HepG2 (cell line): Measurements from ENCODE around the gene KCNJ6. TPM values are rescaled to one million over a fixed set of nuclear protein-coding genes. Genes with fewer than 3 reads are reported as not detected.

Experiments used
- ATAC-seq: fragments of 200-7000 bp; cut with Tn5 transposase; 3 replicates; pipeline ENCODE4 v1.9.1; 2020; ENCODE audit warnings: mild to moderate bottlenecking, moderate library complexity
- BruUV-seq: library from RNA; stranded (reverse); fragments of 400-500 nt; replicated peaks from 2 replicates; lab custom pipeline; 2021; lab: Mats Ljungman, UMichigan
- CTCF ChIA-PET: fragments of 300-600 bp; formaldehyde crosslinking; extraction: SDS; loops from one replicate; lab custom pipeline; 2021; ENCODE audit warnings: low total read pairs, inconsistent platforms, low intra/inter-chr PET ratio; lab: Yijun Ruan, JAX
- POLR2A ChIA-PET: fragments of 350-600 bp; sonication (Branson Sonifier 250); formaldehyde crosslinking; loops from one replicate; lab custom pipeline; 2020; ENCODE audit warnings: antibody characterized with exemption, inconsistent platforms; lab: Yijun Ruan, JAX
- DNase-seq: peaks from one replicate; pipeline ENCODE4 v3.0.0-alpha.2; 2015; ENCODE audit warnings: low spot score
- FAIRE-seq: peaks from 3 replicates; lab custom pipeline; 2011; peaks lifted over from hg19 to GRCh38; lab: Jason Lieb, UNC
- H2AFZ ChIP-seq: one replicate; pipeline ENCODE4 v1.6.1; 2011; ENCODE audit warnings: low read length, inconsistent platforms
- H3K27ac ChIP-seq: fragments of 300-600 bp; 3 replicates; pipeline ENCODE4 v1.8.0; 2011; ENCODE audit warnings: mixed run types, mild to moderate bottlenecking, mixed read lengths, low read length, inconsistent platforms; ENCODE audit not compliant: insufficient read depth; ENCODE audit errors: extremely low read length
- H3K27me3 ChIP-seq, 2 experiments: fragments of 200-600 bp in 1 of 2; 2 replicates in 1 of 2; 3 replicates in 1 of 2; pipeline versions ENCODE4 v1.6.0 to v1.8.0; 2011; ENCODE audit warnings: low read length in 2 of 2, mild to moderate bottlenecking in 2 of 2, moderate library complexity in 2 of 2, inconsistent platforms in 1 of 2; ENCODE audit not compliant: insufficient read depth in 2 of 2, control insufficient read depth in 1 of 2
- H3K36me3 ChIP-seq, 2 experiments: fragments of 200-600 bp in 1 of 2; replicated peaks in 1 of 2; 2 replicates in 1 of 2; 3 replicates in 1 of 2; pipeline versions ENCODE4 v1.5.1 to v1.8.0; 2011; ENCODE audit warnings: low read length in 2 of 2, inconsistent platforms in 1 of 2; ENCODE audit not compliant: insufficient read depth in 2 of 2, control insufficient read depth in 1 of 2
- H3K4me1 ChIP-seq: 2 replicates; pipeline ENCODE4 v1.5.1; 2012; ENCODE audit warnings: low read length, inconsistent platforms; ENCODE audit not compliant: insufficient read depth
- H3K4me2 ChIP-seq: 2 replicates; pipeline ENCODE4 v1.6.0; 2011; ENCODE audit warnings: low read depth, low read length, inconsistent platforms
- H3K4me3 ChIP-seq, 3 experiments: fragments of 200-600 bp in 1 of 3; sonication (generic), shearing (Covaris generic) in 1 of 3; replicated peaks in 1 of 3; 2 replicates each; pipeline ENCODE4 v1.5.1; 2011 to 2016; ENCODE audit warnings: low read length in 3 of 3, inconsistent platforms in 2 of 3, low read depth in 2 of 3, mild to moderate bottlenecking in 2 of 3, control low read depth in 1 of 3, mixed read lengths in 1 of 3; ENCODE audit not compliant: insufficient read depth in 1 of 3
- H3K79me2 ChIP-seq: one replicate; pipeline ENCODE4 v1.6.1; 2011; ENCODE audit warnings: low read length, inconsistent platforms; ENCODE audit not compliant: insufficient read depth
- H3K9ac ChIP-seq: 2 replicates; pipeline ENCODE4 v1.6.0; 2011; ENCODE audit warnings: mild to moderate bottlenecking, low read depth, low read length, inconsistent platforms; ENCODE audit not compliant: insufficient read depth
- H3K9me3 ChIP-seq: 2 replicates; pipeline ENCODE4 v1.5.1; 2012; ENCODE audit warnings: mild to moderate bottlenecking, low read length
- H4K20me1 ChIP-seq: 2 replicates; pipeline ENCODE4 v1.6.0; 2011; ENCODE audit warnings: inconsistent platforms, mild to moderate bottlenecking, low read length, moderate library complexity; ENCODE audit not compliant: insufficient read depth
- ATM ChIP-seq: fragments of 450-650 bp; IDR thresholded peaks from 2 replicates; pipeline ENCODE4 v1.7.1; 2017; ENCODE audit warnings: mild to moderate bottlenecking, borderline replicate concordance
- DNMT1 ChIP-seq: sonication (generic); formaldehyde crosslinking; IDR thresholded peaks from 2 replicates; pipeline ENCODE4 v1.5.1; 2020; ENCODE audit warnings: mild to moderate bottlenecking, missing genetic modification reagents
- KLF12 ChIP-seq: sonication (generic); formaldehyde crosslinking; IDR thresholded peaks from 2 replicates; pipeline ENCODE4 v1.4.0; 2020; ENCODE audit warnings: missing genetic modification reagents, borderline replicate concordance
- MYC ChIP-seq: sonication (generic); formaldehyde crosslinking; IDR thresholded peaks from 2 replicates; pipeline ENCODE4 v1.9.0; 2021; ENCODE audit warnings: missing genetic modification reagents, borderline replicate concordance
- NFYB ChIP-seq: sonication (generic); formaldehyde crosslinking; IDR thresholded peaks from 2 replicates; pipeline ENCODE4 v1.4.0; 2020; ENCODE audit warnings: missing genetic modification reagents
- SMAD1 ChIP-seq: sonication (generic); formaldehyde crosslinking; IDR thresholded peaks from 2 replicates; pipeline ENCODE4 v1.4.0; 2020; ENCODE audit warnings: missing genetic modification reagents, low read depth, mild to moderate bottlenecking, borderline replicate concordance
- ZBTB10 ChIP-seq: sonication (generic); formaldehyde crosslinking; IDR thresholded peaks from 2 replicates; pipeline ENCODE4 v1.4.0; 2020; ENCODE audit warnings: missing genetic modification reagents, borderline replicate concordance
- ZBTB20 ChIP-seq: sonication (generic); formaldehyde crosslinking; IDR thresholded peaks from 2 replicates; pipeline ENCODE4 v1.8.1; 2023; ENCODE audit warnings: missing genetic modification reagents, low read depth, mild to moderate bottlenecking, borderline replicate concordance
- ZBTB33 ChIP-seq: sonication (generic); formaldehyde crosslinking; IDR thresholded peaks from 2 replicates; pipeline ENCODE4 v1.4.0; 2020; ENCODE audit warnings: missing genetic modification reagents
- ZNF317 ChIP-seq: sonication (generic); formaldehyde crosslinking; IDR thresholded peaks from 2 replicates; pipeline ENCODE4 v1.5.0; 2020; ENCODE audit warnings: mild to moderate bottlenecking, missing genetic modification reagents
- ZNF609 ChIP-seq: sonication (generic); formaldehyde crosslinking; IDR thresholded peaks from 2 replicates; pipeline ENCODE4 v1.4.0; 2020; ENCODE audit warnings: mild to moderate bottlenecking, missing genetic modification reagents, borderline replicate concordance
- ZNF710 ChIP-seq: sonication (generic); formaldehyde crosslinking; IDR thresholded peaks from 2 replicates; pipeline ENCODE4 v1.5.0; 2020; ENCODE audit warnings: mild to moderate bottlenecking, missing genetic modification reagents, borderline replicate concordance
- ZNF761 ChIP-seq: sonication (generic); formaldehyde crosslinking; conservative IDR thresholded peaks from 2 replicates; pipeline ENCODE4 v1.4.0; 2020; ENCODE audit warnings: mild to moderate bottlenecking, missing genetic modification reagents
- WGBS: methylation state at CpG from one replicate; pipeline ENCODE4 v1.1.6; 2017; ENCODE audit warnings: low lambda C conversion rate; 5-methylcytosine and 5-hydroxymethylcytosine counted together
- in situ Hi-C: cut with HindIII; loops from 2 replicates; pipeline ENCODE4 v1.10.0; 2017; ENCODE audit warnings: low pct_unique_long_range_greater_than_20kb; ENCODE audit not compliant: extremely low pct_ligation_motif_present
- intact Hi-C: fragments of 100-400 bp; cut with micrococcal nuclease; formaldehyde crosslinking; loops from one replicate; pipeline ENCODE4 v1.10.0; 2022; ENCODE audit not compliant: unreplicated experiment
- polyA plus RNA-seq, 8 experiments: library from polyadenylated mRNA; depleted of rRNA in 3 of 8; stranded (reverse) in 7 of 8; unstranded in 1 of 8; fragments of >200 nt; fragmentation: Illumina TruSeq in 4 of 8; extraction: Trizol in 4 of 8; gene quantifications; 2 replicates each; pipeline versions ENCODE4 v1.2.1 to v1.2.3, GENCODE V29; 2011 to 2016; ENCODE audit warnings: low read depth in 4 of 8, missing spikeins in 1 of 8, mixed read lengths in 1 of 8; ENCODE audit not compliant: insufficient read depth in 1 of 8
- total RNA-seq, 5 experiments: library from RNA; depleted of rRNA; stranded (reverse); fragments of >200 nt; fragmentation: Illumina TruSeq; extraction: Trizol; gene quantifications; 2 replicates each; pipeline ENCODE4 v1.2.3, GENCODE V29; 2016; ENCODE audit warnings: low read depth in 1 of 5

KCNJ6 gene
- total and polyA plus RNA-seq, 2 of the 13 experiments (the other 11 are each of a cell fraction or from before 2014, with no cell fraction given): not detected

- in situ Hi-C loops: no loop called here
- intact Hi-C loops: no loop called here
Measured at GRCh38 chr21:37606549-37606948, 309.7 kb downstream of the KCNJ6 start.

More at GRCh38 chr21:37606549-37606948, 309.7 kb downstream of the KCNJ6 start:
- TF ChIP-seq ZNF317 (no peak), DNMT1 (CRISPR knock-in tag) (no peak), NFYB (CRISPR knock-in tag) (no peak), ZNF710 (CRISPR knock-in tag) (no peak), ZBTB10 (CRISPR knock-in tag) (no peak), ZBTB20 (no peak), ZNF609 (no peak), ATM (no peak), MYC (CRISPR knock-in tag) (no peak), SMAD1 (CRISPR knock-in tag) (no peak), ZBTB33 (CRISPR knock-in tag) (no peak), KLF12 (CRISPR knock-in tag) (no peak), ZNF761 (no peak)
- WGBS: 14% methylated on average over 10 of the region's 10 CpGs
- CTCF ChIA-PET: no interaction called here
- Histone ChIP-seq H3K27ac (no peak overlapping the region), H3K9ac (no peak overlapping the region), H3K4me1 (no peaks in the 10 kb centered on the region), H3K9me3 (no peaks in the 10 kb centered on the region), H4K20me1 (no peaks in the 10 kb centered on the region), H3K36me3 (no peaks in the 10 kb centered on the region), H3K4me3 (no peak overlapping the region), H3K79me2 (no peaks in the 10 kb centered on the region), H3K27me3 (peaks cover 0 to 7% of the 10 kb centered on the region in 2 experiments; a peak in 2 of 5 replicates), H3K4me2 (no peak overlapping the region), H2AFZ (no peak overlapping the region)
- DNase-seq (no peak), FAIRE-seq (no peak), ATAC-seq (no peak)
- BruUV-seq: no TSS peak
- POLR2A ChIA-PET: no interaction called here
